Activated CD8-positive, alpha-beta memory T cell treated with anti-CD3 and anti-CD28 coated beads, Interleukin-2, amount 50 U/mL, for 24 hours (primary cell): ENCODE results near the gene C2orf78.
A peak's percentile ranks its signal among the peaks of the same experiment; 100 is the strongest.
"Not testable (repeated sequence)": the region's sequence is repeated elsewhere in the genome, so short reads cannot be mapped to it uniquely, and the experiment has no call there.

Experiments used
- DNase-seq: peaks from one replicate; pipeline ENCODE4 v3.0.0-alpha.2; 2020; ENCODE audit errors: extremely low read depth

C2orf78 gene

GRCh38 chr2:73779467-73780236 lies 4.3 kb upstream of the C2orf78 start, which contains the start of gene DUSP11:
Gene DUSP11 (minus strand): TSS chr2:73780103. CDS start chr2:73779974, 129 bp downstream.
- peak; percentile 95 for DNase-seq

- no peak for DNase-seq
Observed at GRCh38 chr2:73780237-73780582, 3.8 kb upstream of the C2orf78 start.

GRCh38 chr2:73783402-73783801 lies 581 bp upstream of the C2orf78 start:
- not testable (repeated sequence) for DNase-seq

- DNase-seq = no peak
Observed at GRCh38 chr2:73811878-73812277, 27.9 kb downstream of the C2orf78 start.

- DNase-seq = no peak
Observed at GRCh38 chr2:73812635-73813034, 28.7 kb downstream of the C2orf78 start.

GRCh38 chr2:73818296-73818695 lies 34.3 kb downstream of the C2orf78 start:
- DNase-seq = no peak

GRCh38 chr2:73821227-73821626 lies 37.2 kb downstream of the C2orf78 start:
- no peak for DNase-seq

GRCh38 chr2:73821669-73822068 lies 37.7 kb downstream of the C2orf78 start:
- DNase-seq = no peak

- DNase-seq = no peak
Observed at GRCh38 chr2:73822276-73822675, 38.3 kb downstream of the C2orf78 start.

- no peak for DNase-seq
Observed at GRCh38 chr2:73822991-73823390, 39.0 kb downstream of the C2orf78 start.

GRCh38 chr2:73823416-73823815 lies 39.4 kb downstream of the C2orf78 start:
- DNase-seq = no peak

- DNase-seq = no peak
Observed at GRCh38 chr2:73823916-73824523, 40.0 kb downstream of the C2orf78 start.

- no peak for DNase-seq
Observed at GRCh38 chr2:73825408-73825807, 41.4 kb downstream of the C2orf78 start.

- no peak for DNase-seq
Observed at GRCh38 chr2:73827018-73827417, 43.0 kb downstream of the C2orf78 start.

- no peak for DNase-seq
Observed at GRCh38 chr2:73827660-73828388, 43.8 kb downstream of the C2orf78 start.

GRCh38 chr2:73828389-73828817 lies 44.4 kb downstream of the C2orf78 start:
- no peak for DNase-seq

GRCh38 chr2:73828818-73829570 lies 45.0 kb downstream of the C2orf78 start, which contains the start of gene STAMBP:
Gene STAMBP (plus strand): TSS chr2:73828961. CDS start chr2:73830857, 1,896 bp downstream.
- DNase-seq = peak; percentile 76

- no peak for DNase-seq
Observed at GRCh38 chr2:73830871-73831401, 47.0 kb downstream of the C2orf78 start.

- no peak for DNase-seq
Observed at GRCh38 chr2:73832930-73833329, 48.9 kb downstream of the C2orf78 start.

- DNase-seq = no peak
Observed at GRCh38 chr2:73836141-73836943, 52.4 kb downstream of the C2orf78 start.
